ENCODE measurements around the gene SEC14L1. TPM values are rescaled to one million over a fixed set of nuclear protein-coding genes. Genes with fewer than 3 reads are reported as not detected.

SEC14L1 gene
- total RNA-seq, 1 experiment from 2014 or later, result 78.6 TPM

- ChIA-PET CTCF (interaction anchor here (1.1 kb wide), 1 partner anchor 87 kb away, joined by 3 read pairs; no protein-coding TSS in a partner anchor), POLR2A (ENCODE audit: low non-redundant PET) (interaction anchor here (0.6 to 0.7 kb wide), 2 partner anchors 348 to 1021 kb away, joined by 3 read pairs; no protein-coding TSS in a partner anchor)
- peak; percentile 97 for DNase-seq (ENCODE audit: low spot score)
- Histone ChIP-seq H3K9me3 (ENCODE audit: low read depth, low read length, poor library complexity, severe bottlenecking) (no peaks in the 10 kb centered on the region), H3K36me3 (ENCODE audit: insufficient read depth, low read length, poor library complexity, severe bottlenecking) (no peaks in the 10 kb centered on the region), H3K4me1 (ENCODE audit: insufficient read depth, low read length, poor library complexity, severe bottlenecking) (peaks cover 31% of the 10 kb centered on the region), H3K27me3 (replicated peaks; ENCODE audit: insufficient read depth, low read depth, low read length, poor library complexity) (no peaks in the 10 kb centered on the region), H3K27ac (ENCODE audit: low read depth, low read length, poor library complexity, severe bottlenecking) (peak overlapping the region; percentile 99), H3K4me3 (ENCODE audit: low read depth, low read length, poor library complexity, severe bottlenecking) (peak overlapping the region; percentile 19)
- TF ChIP-seq CTCF (conservative IDR thresholded peaks at IDR 0.05; ENCODE audit: low read depth, low read length) (no peak), EZH2 (IDR thresholded peaks at IDR 0.05; ENCODE audit: borderline replicate concordance, low read depth, low read length, poor library complexity, severe bottlenecking) (no peak)
- intact Hi-C loops (cut with micrococcal nuclease; ENCODE audit: unreplicated experiment), result no loop called here
- BruUV-seq (replicated peaks), result no TSS peak
Observed at GRCh38 chr17:77235370-77235941, 94.7 kb downstream of the SEC14L1 start.

DNA sequence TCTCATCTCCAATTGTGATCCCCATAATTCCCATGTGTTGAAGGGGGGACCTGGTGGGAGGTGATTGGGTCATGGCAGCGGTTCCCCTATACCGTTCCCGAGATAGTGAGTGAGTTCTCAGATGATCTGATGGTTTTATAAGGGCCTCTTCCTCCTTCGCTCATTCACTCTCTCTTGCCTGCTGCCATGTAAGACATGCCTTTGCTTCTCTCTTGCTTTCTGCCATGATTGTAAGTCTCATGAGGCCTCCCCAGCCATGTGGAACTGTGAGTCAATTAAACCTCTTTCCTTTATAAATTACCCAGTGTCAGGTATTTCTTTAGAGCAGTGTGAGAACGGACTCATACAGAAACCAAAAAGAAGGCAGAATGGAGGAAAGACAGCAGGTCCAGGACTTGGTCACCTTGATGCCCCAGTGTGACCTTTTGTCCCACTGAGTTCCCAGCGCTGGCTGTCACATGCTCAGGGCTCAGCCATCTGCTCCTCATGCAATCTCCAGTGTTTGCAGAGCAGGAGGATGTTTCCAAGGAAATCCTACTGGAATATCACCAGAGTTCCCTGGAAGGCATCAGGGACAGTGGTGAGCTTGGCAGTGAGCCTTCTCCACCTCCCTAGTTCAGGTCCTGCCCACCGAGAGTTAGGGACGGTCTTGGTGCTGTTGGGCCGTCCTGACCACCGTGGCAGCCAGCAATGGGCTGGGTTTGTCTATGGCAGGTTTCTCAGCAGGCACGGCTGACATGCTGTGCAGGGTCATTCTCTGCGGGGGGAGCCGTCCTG lies 96.7 kb downstream of the SEC14L1 start:
- no TSS peak for BruUV-seq (replicated peaks)
- no peaks in the 10 kb centered on the region for H3K36me3 ChIP-seq (ENCODE audit: insufficient read depth, low read length, poor library complexity, severe bottlenecking)
- H3K4me1 ChIP-seq (ENCODE audit: insufficient read depth, low read length, poor library complexity, severe bottlenecking), result peaks cover 44% of the 10 kb centered on the region
- TF ChIP-seq CTCF (conservative IDR thresholded peaks at IDR 0.05; ENCODE audit: low read depth, low read length) (no peak), EZH2 (IDR thresholded peaks at IDR 0.05; ENCODE audit: borderline replicate concordance, low read depth, low read length, poor library complexity, severe bottlenecking) (no peak)
- H3K4me3 ChIP-seq (ENCODE audit: low read depth, low read length, poor library complexity, severe bottlenecking), result no peak overlapping the region
- ChIA-PET POLR2A (ENCODE audit: low non-redundant PET) (no interaction called here), CTCF (interaction anchor here (0.6 kb wide), 1 partner anchor 28 kb away, joined by 3 read pairs; no protein-coding TSS in a partner anchor)
- H3K27me3 ChIP-seq (replicated peaks; ENCODE audit: insufficient read depth, low read depth, low read length, poor library complexity), result no peaks in the 10 kb centered on the region
- DNase-seq (ENCODE audit: low spot score), result no peak
- intact Hi-C loops (cut with micrococcal nuclease; ENCODE audit: unreplicated experiment), result no loop called here
- no peaks in the 10 kb centered on the region for H3K9me3 ChIP-seq (ENCODE audit: low read depth, low read length, poor library complexity, severe bottlenecking)
- H3K27ac ChIP-seq (ENCODE audit: low read depth, low read length, poor library complexity, severe bottlenecking), result no peak overlapping the region

- Histone ChIP-seq H3K27me3 (replicated peaks; ENCODE audit: insufficient read depth, low read depth, low read length, poor library complexity) (no peaks in the 10 kb centered on the region), H3K27ac (ENCODE audit: low read depth, low read length, poor library complexity, severe bottlenecking) (peak overlapping the region; percentile 30), H3K4me3 (ENCODE audit: low read depth, low read length, poor library complexity, severe bottlenecking) (no peak overlapping the region), H3K4me1 (ENCODE audit: insufficient read depth, low read length, poor library complexity, severe bottlenecking) (peaks cover 30% of the 10 kb centered on the region), H3K9me3 (ENCODE audit: low read depth, low read length, poor library complexity, severe bottlenecking) (no peaks in the 10 kb centered on the region), H3K36me3 (ENCODE audit: insufficient read depth, low read length, poor library complexity, severe bottlenecking) (no peaks in the 10 kb centered on the region)
- intact Hi-C loops (cut with micrococcal nuclease; ENCODE audit: unreplicated experiment), result loop anchor here (10.0 kb wide), 1 partner anchor 376 kb away; the partner anchor contains the start of gene MGAT5B
- TF ChIP-seq EZH2 (IDR thresholded peaks at IDR 0.05; ENCODE audit: borderline replicate concordance, low read depth, low read length, poor library complexity, severe bottlenecking) (no peak), CTCF (conservative IDR thresholded peaks at IDR 0.05; ENCODE audit: low read depth, low read length) (no peak)
- BruUV-seq (replicated peaks), result no TSS peak
- DNase-seq (ENCODE audit: low spot score), result no peak
- ChIA-PET POLR2A (ENCODE audit: low non-redundant PET) (interaction anchor here (0.6 kb wide), 1 partner anchor 35 kb away, joined by 7 read pairs; no protein-coding TSS in a partner anchor), CTCF (interaction anchor here (0.6 kb wide), 1 partner anchor 184 kb away, joined by 3 read pairs; no protein-coding TSS in a partner anchor)
Observed at GRCh38 chr17:77240976-77241375, 100.2 kb downstream of the SEC14L1 start.

Measured in A673 (cell line).